Coronary artery (tissue), 2 donors: Measurements from ENCODE around the gene FHIP1A.

Experiments used
- DNase-seq: peaks from one replicate; pipeline ENCODE4 v3.0.0-alpha.2; 2017; ENCODE audit warnings: low spot score
- H3K27ac ChIP-seq, 2 donors: fragments of 200-600 bp; sonication (generic); one replicate each; pipeline ENCODE4 v1.5.1; 2016 to 2019
- H3K4me3 ChIP-seq: fragments of 200-600 bp; sonication (generic); 2 replicates; pipeline ENCODE4 v1.5.1; 2016; ENCODE audit warnings: mild to moderate bottlenecking, moderate library complexity
- TF ChIP-seq, protein P1 (sequence below): fragments of 200-600 bp; sonication (generic); IDR thresholded peaks from one replicate; pipeline ENCODE4 v1.5.1; 2019; ENCODE audit warnings: antibody characterized with exemption

Gene FHIP1A

DNA sequence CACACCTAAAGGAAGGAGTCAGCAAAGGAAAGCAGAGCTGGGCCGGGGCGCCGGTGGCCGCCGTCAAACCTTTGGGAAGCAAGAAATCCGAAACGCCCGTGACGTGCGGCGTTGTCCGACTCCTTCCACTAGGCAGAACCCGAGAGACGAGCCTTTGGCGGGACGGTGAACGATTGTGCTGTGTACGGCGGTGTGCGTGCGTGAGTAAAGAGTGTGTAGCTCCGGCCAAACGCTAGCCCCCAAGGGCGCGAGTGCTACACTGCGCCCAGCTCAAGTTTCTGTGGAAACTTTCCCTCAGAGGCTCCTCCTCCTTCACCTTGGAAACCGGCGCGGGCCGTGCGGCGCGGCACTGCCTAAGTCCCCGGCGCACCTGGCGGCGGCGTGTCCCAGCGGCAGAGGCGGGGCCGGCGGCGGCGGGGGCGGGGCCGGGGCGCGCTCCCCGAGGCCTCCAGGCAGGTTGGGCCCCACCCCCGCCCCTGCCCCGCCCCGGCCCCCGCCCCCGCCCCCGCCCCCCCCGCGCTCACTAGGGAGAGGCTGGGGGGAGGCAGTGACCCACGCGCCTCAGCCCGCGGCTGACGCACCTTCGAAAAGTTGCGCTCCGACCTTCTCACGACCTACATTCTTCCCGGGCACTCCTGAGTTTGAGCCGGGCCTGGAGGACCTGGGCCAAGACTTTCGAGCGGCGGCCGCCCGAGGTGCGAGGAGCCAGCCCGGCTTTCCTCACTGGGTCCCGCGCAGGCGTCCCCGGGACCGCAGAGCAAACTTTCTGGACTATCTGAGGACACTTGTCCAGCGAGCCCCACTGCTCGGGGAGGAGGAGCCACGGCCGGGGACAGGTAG is at the start of gene FHIP1A:
FHIP1A (plus strand) TSS at position 547 of the 840 bp plus-strand sequence. CDS start 157,084 bp downstream, outside the sequence.
- TF ChIP-seq, protein P1, sequence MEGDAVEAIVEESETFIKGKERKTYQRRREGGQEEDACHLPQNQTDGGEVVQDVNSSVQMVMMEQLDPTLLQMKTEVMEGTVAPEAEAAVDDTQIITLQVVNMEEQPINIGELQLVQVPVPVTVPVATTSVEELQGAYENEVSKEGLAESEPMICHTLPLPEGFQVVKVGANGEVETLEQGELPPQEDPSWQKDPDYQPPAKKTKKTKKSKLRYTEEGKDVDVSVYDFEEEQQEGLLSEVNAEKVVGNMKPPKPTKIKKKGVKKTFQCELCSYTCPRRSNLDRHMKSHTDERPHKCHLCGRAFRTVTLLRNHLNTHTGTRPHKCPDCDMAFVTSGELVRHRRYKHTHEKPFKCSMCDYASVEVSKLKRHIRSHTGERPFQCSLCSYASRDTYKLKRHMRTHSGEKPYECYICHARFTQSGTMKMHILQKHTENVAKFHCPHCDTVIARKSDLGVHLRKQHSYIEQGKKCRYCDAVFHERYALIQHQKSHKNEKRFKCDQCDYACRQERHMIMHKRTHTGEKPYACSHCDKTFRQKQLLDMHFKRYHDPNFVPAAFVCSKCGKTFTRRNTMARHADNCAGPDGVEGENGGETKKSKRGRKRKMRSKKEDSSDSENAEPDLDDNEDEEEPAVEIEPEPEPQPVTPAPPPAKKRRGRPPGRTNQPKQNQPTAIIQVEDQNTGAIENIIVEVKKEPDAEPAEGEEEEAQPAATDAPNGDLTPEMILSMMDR, result no peak
- peak; percentile 82 for DNase-seq
- H3K27ac ChIP-seq, result peak within 1 kb of the TSS; percentile 13 to 28
- H3K4me3 ChIP-seq, result peak within 1 kb of the TSS; percentile 85

DNA sequence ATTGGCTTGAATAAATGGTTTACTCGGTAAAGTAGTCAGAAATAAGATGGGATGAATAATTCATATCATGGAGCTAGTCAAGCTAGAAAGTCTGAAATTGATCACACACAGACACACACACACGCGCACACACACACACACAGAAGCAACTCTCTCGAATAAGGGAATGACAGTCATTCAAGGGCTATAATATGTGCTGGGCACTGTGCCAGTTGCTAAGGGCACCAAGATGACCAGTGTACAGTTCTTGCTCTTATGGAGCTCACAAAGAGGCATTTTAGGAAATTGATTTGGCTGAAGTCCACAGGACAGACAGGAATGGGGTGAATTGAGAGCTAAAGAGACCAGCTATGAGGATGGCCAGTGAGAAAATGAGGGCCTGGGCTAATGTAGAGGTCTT is 49.4 kb upstream of the FHIP1A start:
- no peak for DNase-seq
- Histone ChIP-seq H3K4me3 (no peak overlapping the region), H3K27ac (no peak overlapping the region)
- TF ChIP-seq, protein P1, result no peak

DNA sequence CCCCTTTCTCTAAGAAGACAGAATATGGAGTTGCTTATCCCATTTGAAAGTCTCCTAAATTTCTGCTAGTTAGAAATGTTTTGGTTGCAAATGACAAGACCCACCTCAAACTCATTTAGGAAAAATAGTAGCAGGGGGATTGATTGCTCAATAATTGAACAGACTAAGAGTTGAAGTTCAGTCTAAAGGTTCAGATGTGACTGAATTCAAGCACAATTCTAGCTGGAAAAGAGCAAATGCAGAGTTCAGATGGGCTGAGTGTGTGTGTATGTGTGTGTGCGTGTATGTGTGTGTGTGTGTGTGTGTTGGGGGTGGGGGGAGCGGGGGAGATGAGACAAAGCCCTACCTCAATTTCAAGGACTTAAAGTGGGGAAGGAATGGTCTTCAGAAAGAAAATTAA is 47.9 kb upstream of the FHIP1A start:
- Histone ChIP-seq H3K27ac (no peak overlapping the region), H3K4me3 (no peak overlapping the region)
- TF ChIP-seq, protein P1, result no peak

DNA sequence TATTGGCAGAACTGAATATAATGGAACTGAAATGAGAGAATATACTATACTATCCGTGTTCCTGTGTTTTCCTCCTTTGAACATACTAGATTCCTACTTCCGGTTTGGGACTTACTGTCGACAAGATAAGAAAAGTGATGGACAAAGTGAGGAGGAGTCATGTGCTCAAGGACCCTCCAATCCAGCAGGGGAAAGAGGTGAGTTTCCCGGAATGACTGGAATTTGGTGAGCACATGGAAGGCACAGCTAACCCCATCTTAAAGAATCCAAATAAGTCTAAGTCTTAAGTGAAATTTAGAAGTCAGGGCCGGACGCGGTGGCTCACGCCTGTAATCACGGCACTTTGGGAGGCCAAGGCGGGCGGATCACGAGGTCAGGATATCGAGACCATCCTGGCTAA is 47.0 kb upstream of the FHIP1A start:
- H3K4me3 ChIP-seq, result no peak overlapping the region
- DNase-seq, result no peak
- TF ChIP-seq, protein P1, result no peak
- no peak overlapping the region for H3K27ac ChIP-seq

More for the DNA sequence above, 47.9 kb upstream of the FHIP1A start:
- no peak for DNase-seq

DNA sequence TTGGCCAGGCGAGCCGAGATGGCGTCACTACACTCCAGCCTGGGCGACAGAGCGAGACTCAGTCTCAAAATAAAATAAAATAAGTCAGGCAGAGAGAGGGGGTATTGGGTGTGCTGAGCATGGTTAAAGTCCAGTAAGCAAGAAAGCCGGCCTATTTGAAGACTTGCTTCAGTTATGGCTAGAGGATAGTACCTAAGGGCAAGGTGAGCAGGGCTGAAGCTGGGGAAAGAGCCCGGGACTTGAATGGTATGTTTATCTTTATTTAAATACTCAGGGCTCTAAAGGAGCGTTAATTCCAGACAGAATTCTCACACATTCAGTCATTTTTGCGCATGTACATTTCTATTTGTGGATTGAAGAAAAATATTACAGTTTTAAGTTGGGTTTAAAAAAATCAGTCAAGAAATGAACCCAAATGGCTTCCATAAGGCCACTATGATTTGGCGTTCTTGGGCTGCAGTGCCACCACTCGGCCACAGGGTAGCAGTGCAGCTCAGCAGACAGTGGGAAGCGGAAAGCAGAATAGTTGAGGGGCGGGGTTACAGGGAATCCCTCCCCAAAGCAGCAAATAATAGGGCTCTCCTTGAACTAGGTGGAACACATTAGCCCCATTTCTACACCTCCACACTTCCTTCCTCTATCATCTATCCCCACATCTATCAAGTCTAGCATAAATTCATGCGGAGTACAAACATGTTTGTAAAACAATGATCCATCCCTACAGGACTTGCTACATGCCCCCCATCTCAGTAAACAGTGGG is 46.4 kb upstream of the FHIP1A start:
- Histone ChIP-seq H3K4me3 (no peak overlapping the region), H3K27ac (no peak overlapping the region)
- DNase-seq, result peak; percentile 79
- TF ChIP-seq, protein P1, result peak; percentile 87

DNA sequence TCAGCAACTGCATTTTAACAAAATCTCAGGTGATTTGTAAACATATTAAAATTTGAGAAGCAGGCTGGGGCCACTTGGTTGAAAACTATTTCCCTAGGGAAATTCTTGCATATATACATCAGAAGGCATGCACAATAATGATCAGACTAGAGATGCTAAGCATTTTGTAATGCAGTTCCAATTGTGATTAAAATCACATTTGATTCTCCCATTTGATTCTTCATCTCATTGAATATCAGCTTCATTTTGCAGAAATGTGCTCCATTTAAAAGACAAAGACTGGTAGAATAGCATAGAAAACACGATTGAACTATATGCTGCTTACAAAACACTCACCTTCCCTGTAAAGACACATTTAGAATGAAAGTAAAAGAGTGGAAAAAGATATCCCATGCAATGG is 32.4 kb upstream of the FHIP1A start:
- no peak overlapping the region for H3K4me3 ChIP-seq
- H3K27ac ChIP-seq, result no peak overlapping the region
- TF ChIP-seq, protein P1, result no peak
- no peak for DNase-seq
